ENCODE measurements around the gene SOCS7. TPM values are rescaled to one million over a fixed set of nuclear protein-coding genes. Genes with fewer than 3 reads are reported as not detected.

Gene SOCS7
- total RNA-seq, 1 experiment from 2014 or later = 29.2 TPM

DNA sequence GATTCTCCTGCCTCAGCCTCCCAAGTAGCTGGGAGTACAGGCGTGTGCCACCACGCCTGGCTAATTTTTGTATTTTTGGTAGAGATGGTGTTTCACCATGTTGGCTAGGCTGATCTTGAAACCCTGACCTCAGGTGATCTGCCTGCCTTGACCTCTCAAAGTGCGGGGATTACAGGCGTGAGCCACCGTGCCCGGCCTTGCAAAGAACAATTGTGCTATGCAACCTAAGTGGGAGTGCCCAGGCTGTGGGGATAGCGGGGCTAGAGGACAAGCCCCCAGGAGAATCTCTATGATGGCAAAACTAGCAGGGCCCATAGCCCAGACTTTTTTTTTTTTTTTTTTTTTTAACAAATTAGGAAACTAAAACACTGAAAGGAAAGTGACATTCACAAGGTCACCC, 5.9 kb upstream of the SOCS7 start:
- no peak for DNase-seq
- no peaks in the 10 kb centered on the region for H3K9me3 Mint-ChIP-seq (ENCODE audit: unreplicated experiment)
- Histone ChIP-seq H3K9me3 (no peaks in the 10 kb centered on the region), H3K36me3 (ENCODE audit: control insufficient read depth, insufficient read depth, low read length) (no peaks in the 10 kb centered on the region), H3K4me3 (ENCODE audit: low read depth, low read length) (no peak overlapping the region), H3K4me1 (peaks cover 3% of the 10 kb centered on the region), H3K27me3 (replicated peaks; ENCODE audit: control insufficient read depth, insufficient read depth, low read length) (no peaks in the 10 kb centered on the region)
- BruUV-seq (replicated peaks) = no TSS peak
- H3K4me3 Mint-ChIP-seq (ENCODE audit: unreplicated experiment) = no peak overlapping the region
- H3K27me3 Mint-ChIP-seq (ENCODE audit: insufficient read depth, unreplicated experiment) = no peaks in the 10 kb centered on the region
- ChIA-PET POLR2A (no interaction called here), CTCF (interaction anchor here (0.7 to 2.5 kb wide), 2 partner anchors 11 to 69 kb away, joined by 4 to 23 read pairs; no protein-coding TSS in a partner anchor)
- TF ChIP-seq, protein P1, sequence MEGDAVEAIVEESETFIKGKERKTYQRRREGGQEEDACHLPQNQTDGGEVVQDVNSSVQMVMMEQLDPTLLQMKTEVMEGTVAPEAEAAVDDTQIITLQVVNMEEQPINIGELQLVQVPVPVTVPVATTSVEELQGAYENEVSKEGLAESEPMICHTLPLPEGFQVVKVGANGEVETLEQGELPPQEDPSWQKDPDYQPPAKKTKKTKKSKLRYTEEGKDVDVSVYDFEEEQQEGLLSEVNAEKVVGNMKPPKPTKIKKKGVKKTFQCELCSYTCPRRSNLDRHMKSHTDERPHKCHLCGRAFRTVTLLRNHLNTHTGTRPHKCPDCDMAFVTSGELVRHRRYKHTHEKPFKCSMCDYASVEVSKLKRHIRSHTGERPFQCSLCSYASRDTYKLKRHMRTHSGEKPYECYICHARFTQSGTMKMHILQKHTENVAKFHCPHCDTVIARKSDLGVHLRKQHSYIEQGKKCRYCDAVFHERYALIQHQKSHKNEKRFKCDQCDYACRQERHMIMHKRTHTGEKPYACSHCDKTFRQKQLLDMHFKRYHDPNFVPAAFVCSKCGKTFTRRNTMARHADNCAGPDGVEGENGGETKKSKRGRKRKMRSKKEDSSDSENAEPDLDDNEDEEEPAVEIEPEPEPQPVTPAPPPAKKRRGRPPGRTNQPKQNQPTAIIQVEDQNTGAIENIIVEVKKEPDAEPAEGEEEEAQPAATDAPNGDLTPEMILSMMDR (IDR thresholded peaks at IDR 0.05; ENCODE audit: insufficient read depth in 1 of 2, low read depth in 1 of 2, low read length in 1 of 2, severe bottlenecking in 1 of 2, unreplicated experiment in 1 of 2) = no peak
- intact Hi-C loops (cut with micrococcal nuclease; ENCODE audit: unreplicated experiment) = no loop called here
- H3K36me3 Mint-ChIP-seq (ENCODE audit: insufficient read depth, unreplicated experiment) = no peaks in the 10 kb centered on the region
- peaks cover 15% of the 10 kb centered on the region for H3K4me1 Mint-ChIP-seq (ENCODE audit: low read depth, unreplicated experiment)
- no peak overlapping the region for H3K27ac Mint-ChIP-seq (ENCODE audit: unreplicated experiment)

DNA sequence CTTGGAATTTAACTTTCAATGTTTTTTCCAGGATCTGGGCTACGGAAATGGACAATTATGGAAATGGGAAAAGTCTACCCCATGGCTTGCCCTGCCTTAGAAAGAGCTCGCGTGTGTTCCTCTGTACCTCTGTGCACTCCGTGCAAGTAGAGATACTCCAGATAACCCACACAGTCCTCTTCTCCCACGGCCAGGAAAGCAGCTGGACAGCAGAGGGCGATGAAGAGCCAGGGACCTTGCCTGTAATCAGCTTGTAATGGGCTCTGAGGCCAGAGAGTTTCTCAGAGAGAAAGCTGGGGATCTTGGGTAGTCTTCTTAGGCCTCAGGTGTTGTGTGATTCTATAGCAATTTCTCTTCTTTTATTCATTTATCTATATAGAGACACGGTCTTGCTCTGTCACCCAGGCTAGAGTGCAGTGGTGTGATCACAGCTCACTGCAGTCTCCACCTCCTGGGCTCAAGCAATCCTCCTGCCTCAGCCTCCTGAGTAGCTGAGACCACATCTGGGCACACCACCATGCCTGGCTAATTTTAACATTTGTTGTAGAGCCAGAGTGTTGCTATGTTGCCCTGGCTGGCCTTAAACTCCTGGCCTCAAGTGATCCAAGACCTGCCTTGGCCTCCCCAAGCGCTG, 2.4 kb upstream of the SOCS7 start:
- H3K4me3 Mint-ChIP-seq (ENCODE audit: unreplicated experiment) = no peak overlapping the region
- H3K36me3 ChIP-seq (ENCODE audit: control insufficient read depth, insufficient read depth, low read length) = no peaks in the 10 kb centered on the region
- peaks cover 14% of the 10 kb centered on the region for H3K4me1 ChIP-seq
- TF ChIP-seq, protein P1 (IDR thresholded peaks at IDR 0.05; ENCODE audit: insufficient read depth in 1 of 2, low read depth in 1 of 2, low read length in 1 of 2, severe bottlenecking in 1 of 2, unreplicated experiment in 1 of 2) = peak; percentile 85 to 99
- peaks cover 5% of the 10 kb centered on the region for H3K36me3 Mint-ChIP-seq (ENCODE audit: insufficient read depth, unreplicated experiment)
- no TSS peak for BruUV-seq (replicated peaks)
- no peaks in the 10 kb centered on the region for H3K9me3 ChIP-seq
- no peaks in the 10 kb centered on the region for H3K27me3 Mint-ChIP-seq (ENCODE audit: insufficient read depth, unreplicated experiment)
- H3K27ac Mint-ChIP-seq (ENCODE audit: unreplicated experiment) = peak overlapping the region; percentile 27
- no peaks in the 10 kb centered on the region for H3K27me3 ChIP-seq (replicated peaks; ENCODE audit: control insufficient read depth, insufficient read depth, low read length)
- intact Hi-C loops (cut with micrococcal nuclease; ENCODE audit: unreplicated experiment) = loop anchor here (1.0 kb wide), 2 partner anchors 54 to 65 kb away; no protein-coding TSS in a partner anchor
- peak; percentile 89 to 92 for DNase-seq
- CTCF ChIA-PET = interaction anchor here (0.6 to 6.4 kb wide), 31 partner anchors 10 to 1126 kb away, joined by 3 to 183 read pairs (median 4); partner anchors contain the start of gene ARHGAP23
- H3K9me3 Mint-ChIP-seq (ENCODE audit: unreplicated experiment) = no peaks in the 10 kb centered on the region
- POLR2A ChIA-PET = interaction anchor here (0.6 to 1.9 kb wide), 2 partner anchors 65 to 990 kb away, joined by 5 to 23 read pairs; no protein-coding TSS in a partner anchor
- peaks cover 16% of the 10 kb centered on the region for H3K4me1 Mint-ChIP-seq (ENCODE audit: low read depth, unreplicated experiment)
- no peak overlapping the region for H3K4me3 ChIP-seq (ENCODE audit: low read depth, low read length)

DNA sequence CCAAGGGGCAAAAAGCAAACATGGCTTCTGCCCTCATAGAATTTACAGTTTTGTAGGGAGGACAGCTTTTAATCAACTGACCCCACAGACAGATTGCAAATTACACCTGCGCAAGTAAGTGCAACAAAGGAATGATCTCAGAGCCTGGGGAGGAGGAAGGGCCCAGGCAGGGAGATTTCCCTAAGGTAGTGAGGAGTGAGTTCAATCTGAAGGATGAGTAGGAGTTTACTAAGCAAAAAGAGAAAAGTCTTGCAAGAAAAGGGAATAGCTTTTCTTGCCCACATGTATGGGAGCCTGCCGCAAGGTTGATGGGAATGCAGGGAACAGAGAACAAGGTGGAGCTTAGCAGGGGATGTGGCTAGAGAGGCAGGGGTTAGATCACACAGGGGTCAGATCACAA, 1.6 kb upstream of the SOCS7 start:
- DNase-seq = no peak
- ChIA-PET POLR2A (interaction anchor here (1.9 kb wide), 1 partner anchor 65 kb away, joined by 23 read pairs; no protein-coding TSS in a partner anchor), CTCF (interaction anchor here (0.6 to 6.4 kb wide), 10 partner anchors 9 to 143 kb away, joined by 3 to 183 read pairs (median 6); no protein-coding TSS in a partner anchor)
- H3K4me3 Mint-ChIP-seq (ENCODE audit: unreplicated experiment) = peak overlapping the region; percentile 92
- H3K36me3 Mint-ChIP-seq (ENCODE audit: insufficient read depth, unreplicated experiment) = peaks cover 5% of the 10 kb centered on the region
- peak overlapping the region; percentile 77 for H3K27ac Mint-ChIP-seq (ENCODE audit: unreplicated experiment)
- peaks cover 14% of the 10 kb centered on the region for H3K4me1 ChIP-seq
- H3K9me3 ChIP-seq = no peaks in the 10 kb centered on the region
- no peaks in the 10 kb centered on the region for H3K27me3 ChIP-seq (replicated peaks; ENCODE audit: control insufficient read depth, insufficient read depth, low read length)
- no peaks in the 10 kb centered on the region for H3K27me3 Mint-ChIP-seq (ENCODE audit: insufficient read depth, unreplicated experiment)
- intact Hi-C loops (cut with micrococcal nuclease; ENCODE audit: unreplicated experiment) = loop anchor here (10.0 kb wide), 1 partner anchor 135 kb away; no protein-coding TSS in a partner anchor
- H3K4me1 Mint-ChIP-seq (ENCODE audit: low read depth, unreplicated experiment) = peaks cover 23% of the 10 kb centered on the region
- no peak overlapping the region for H3K4me3 ChIP-seq (ENCODE audit: low read depth, low read length)
- no peaks in the 10 kb centered on the region for H3K9me3 Mint-ChIP-seq (ENCODE audit: unreplicated experiment)
- no TSS peak for BruUV-seq (replicated peaks)
- H3K36me3 ChIP-seq (ENCODE audit: control insufficient read depth, insufficient read depth, low read length) = no peaks in the 10 kb centered on the region
- TF ChIP-seq, protein P1 (IDR thresholded peaks at IDR 0.05; ENCODE audit: insufficient read depth in 1 of 2, low read depth in 1 of 2, low read length in 1 of 2, severe bottlenecking in 1 of 2, unreplicated experiment in 1 of 2) = no peak

Measured in Caco-2 (cell line).